DND-41 (cell line): ENCODE measurements around the gene OGDHL.

Experiments
- CTCF ChIP-seq: IDR thresholded peaks from 2 replicates; pipeline ENCODE4 v1.5.1; 2012; ENCODE audit warnings: borderline replicate concordance, low read length, moderate library complexity, mild to moderate bottlenecking; ENCODE audit not compliant: poor library complexity, severe bottlenecking; ENCODE audit errors: extremely low read depth
- EZH2 ChIP-seq: IDR thresholded peaks from 3 replicates; pipeline ENCODE4 v1.6.1; 2012; ENCODE audit warnings: borderline replicate concordance, low read depth, mild to moderate bottlenecking, moderate library complexity, low read length, inconsistent platforms; ENCODE audit not compliant: severe bottlenecking

- TF ChIP-seq CTCF (no peak), EZH2 (no peak)
Observed at GRCh38 chr10:49768731-49769130, 6.6 kb upstream of the OGDHL start.
